ENCODE measurements around the gene HK1.
A peak's percentile ranks its signal among the peaks of the same experiment; 100 is the strongest.

The HK1 gene

GRCh38 chr10:69404786-69405185 lies 126.5 kb downstream of the HK1 start:
- Histone ChIP-seq H3K9me3 (replicated peaks in 1 of 2; ENCODE audit: control insufficient read depth in 2 of 2, insufficient read depth in 1 of 2, low read depth in 1 of 2, low read length in 2 of 2) (no peaks in the 10 kb centered on the region), H2BK15ac (ENCODE audit: low read length) (no peak overlapping the region), H2BK5ac (ENCODE audit: low read length) (no peak overlapping the region), H2BK12ac (ENCODE audit: low read length) (no peak overlapping the region), H3K4ac (ENCODE audit: low read length) (no peak overlapping the region), H2BK120ac (ENCODE audit: low read depth, low read length) (no peak overlapping the region), H3K23ac (ENCODE audit: low read depth, low read length, poor library complexity) (peak overlapping the region; percentile 6), H3K4me1 (ENCODE audit: control insufficient read depth in 2 of 2, insufficient read depth in 1 of 2, low read depth in 1 of 2, low read length in 2 of 2) (peaks cover 8 to 9% of the 10 kb centered on the region in 2 donors), H4K8ac (ENCODE audit: low read depth, low read length) (no peak overlapping the region), H3K4me2 (ENCODE audit: insufficient read depth, low read length, poor library complexity, severe bottlenecking) (no peak overlapping the region), H3K27me3 (ENCODE audit: control insufficient read depth in 3 of 3, insufficient read depth in 3 of 3, low read depth in 1 of 3, low read length in 3 of 3) (no peaks in the 10 kb centered on the region), H3K79me1 (ENCODE audit: low read depth, low read length) (no peaks in the 10 kb centered on the region), H3K27ac (replicated peaks; ENCODE audit: low read length) (no peak overlapping the region), H4K91ac (ENCODE audit: low read depth, low read length, poor library complexity) (no peak overlapping the region), H3K36me3 (replicated peaks in 1 of 2; ENCODE audit: control insufficient read depth in 2 of 2, insufficient read depth in 2 of 2, low read length in 2 of 2) (peaks cover 2 to 17% of the 10 kb centered on the region in 2 donors), H3K9ac (ENCODE audit: low read depth, low read length, poor library complexity) (no peak overlapping the region), H3K4me3 (ENCODE audit: low read length in 2 of 2) (no peak overlapping the region), H2AFZ (ENCODE audit: low read length) (no peak overlapping the region), H2AK5ac (ENCODE audit: low read depth, low read length) (no peak overlapping the region), H3K18ac (ENCODE audit: low read length) (no peak overlapping the region), H3K14ac (ENCODE audit: low read length) (no peak overlapping the region)
- WGBS, 2 donors (ENCODE audit: extremely low coverage in 2 of 2, insufficient read length in 2 of 2, insufficient replicate concordance in 1 of 2) = no CpG with 5 or more reads among the region's 10 CpGs
- DNase-seq (ENCODE audit: low spot score) = no peak

- WGBS, 2 donors (ENCODE audit: extremely low coverage in 2 of 2, insufficient read length in 2 of 2, insufficient replicate concordance in 1 of 2) = no CpG with 5 or more reads among the region's 4 CpGs
- Histone ChIP-seq H3K36me3 (replicated peaks in 1 of 2; ENCODE audit: control insufficient read depth in 2 of 2, insufficient read depth in 2 of 2, low read length in 2 of 2) (peaks cover 2 to 17% of the 10 kb centered on the region in 2 donors), H3K9me3 (replicated peaks in 1 of 2; ENCODE audit: control insufficient read depth in 2 of 2, insufficient read depth in 1 of 2, low read depth in 1 of 2, low read length in 2 of 2) (no peaks in the 10 kb centered on the region), H2AK5ac (ENCODE audit: low read depth, low read length) (no peak overlapping the region), H3K9ac (ENCODE audit: low read depth, low read length, poor library complexity) (no peak overlapping the region), H3K23ac (ENCODE audit: low read depth, low read length, poor library complexity) (no peak overlapping the region), H3K79me1 (ENCODE audit: low read depth, low read length) (no peaks in the 10 kb centered on the region), H2AFZ (ENCODE audit: low read length) (no peak overlapping the region), H3K14ac (ENCODE audit: low read length) (no peak overlapping the region), H2BK15ac (ENCODE audit: low read length) (no peak overlapping the region), H3K27ac (replicated peaks; ENCODE audit: low read length) (no peak overlapping the region), H3K18ac (ENCODE audit: low read length) (no peak overlapping the region), H2BK5ac (ENCODE audit: low read length) (no peak overlapping the region), H4K8ac (ENCODE audit: low read depth, low read length) (no peak overlapping the region), H3K4me2 (ENCODE audit: insufficient read depth, low read length, poor library complexity, severe bottlenecking) (no peak overlapping the region), H3K4me1 (ENCODE audit: control insufficient read depth in 2 of 2, insufficient read depth in 1 of 2, low read depth in 1 of 2, low read length in 2 of 2) (peaks cover 8 to 9% of the 10 kb centered on the region in 2 donors), H3K4ac (ENCODE audit: low read length) (no peak overlapping the region), H3K27me3 (ENCODE audit: control insufficient read depth in 3 of 3, insufficient read depth in 3 of 3, low read depth in 1 of 3, low read length in 3 of 3) (peaks cover 0 to 2% (median 0%) of the 10 kb centered on the region in 3 experiments), H4K91ac (ENCODE audit: low read depth, low read length, poor library complexity) (no peak overlapping the region), H2BK120ac (ENCODE audit: low read depth, low read length) (no peak overlapping the region), H2BK12ac (ENCODE audit: low read length) (no peak overlapping the region), H3K4me3 (ENCODE audit: low read length in 2 of 2) (no peak overlapping the region)
- no peak for DNase-seq (ENCODE audit: low spot score)
Observed at GRCh38 chr10:69405221-69405620, 126.9 kb downstream of the HK1 start.

- Histone ChIP-seq H3K36me3 (replicated peaks in 1 of 2; ENCODE audit: control insufficient read depth in 2 of 2, insufficient read depth in 2 of 2, low read length in 2 of 2) (peaks cover 2 to 7% of the 10 kb centered on the region in 2 donors), H2BK120ac (ENCODE audit: low read depth, low read length) (no peak overlapping the region), H3K27me3 (ENCODE audit: control insufficient read depth in 3 of 3, insufficient read depth in 3 of 3, low read depth in 1 of 3, low read length in 3 of 3) (peaks cover 0 to 11% (median 0%) of the 10 kb centered on the region in 3 experiments), H4K8ac (ENCODE audit: low read depth, low read length) (no peak overlapping the region), H2BK5ac (ENCODE audit: low read length) (peak overlapping the region; percentile 7), H2AK5ac (ENCODE audit: low read depth, low read length) (no peak overlapping the region), H3K79me1 (ENCODE audit: low read depth, low read length) (no peaks in the 10 kb centered on the region), H3K4me1 (ENCODE audit: control insufficient read depth in 2 of 2, insufficient read depth in 1 of 2, low read depth in 1 of 2, low read length in 2 of 2) (peaks cover 8 to 9% of the 10 kb centered on the region in 2 donors), H3K27ac (replicated peaks; ENCODE audit: low read length) (no peak overlapping the region), H3K18ac (ENCODE audit: low read length) (peak overlapping the region; percentile 65), H3K9ac (ENCODE audit: low read depth, low read length, poor library complexity) (peak overlapping the region; percentile 2), H2BK12ac (ENCODE audit: low read length) (no peak overlapping the region), H2BK15ac (ENCODE audit: low read length) (no peak overlapping the region), H3K23ac (ENCODE audit: low read depth, low read length, poor library complexity) (no peak overlapping the region), H4K91ac (ENCODE audit: low read depth, low read length, poor library complexity) (no peak overlapping the region), H2AFZ (ENCODE audit: low read length) (peak overlapping the region; percentile 77), H3K9me3 (replicated peaks in 1 of 2; ENCODE audit: control insufficient read depth in 2 of 2, insufficient read depth in 1 of 2, low read depth in 1 of 2, low read length in 2 of 2) (no peaks in the 10 kb centered on the region), H3K4ac (ENCODE audit: low read length) (no peak overlapping the region), H3K4me3 (ENCODE audit: low read length in 2 of 2) (no peak overlapping the region), H3K14ac (ENCODE audit: low read length) (no peak overlapping the region), H3K4me2 (ENCODE audit: insufficient read depth, low read length, poor library complexity, severe bottlenecking) (no peak overlapping the region)
- no CpG with 5 or more reads among the region's 5 CpGs for WGBS, 2 donors (ENCODE audit: extremely low coverage in 2 of 2, insufficient read length in 2 of 2, insufficient replicate concordance in 1 of 2)
- DNase-seq (ENCODE audit: low spot score) = no peak
Observed at GRCh38 chr10:69406302-69406811, 128.1 kb downstream of the HK1 start.

GRCh38 chr10:69406816-69407580 lies 128.7 kb downstream of the HK1 start:
- no peak overlapping the region for H3K4ac ChIP-seq (ENCODE audit: low read length)

More at GRCh38 chr10:69406816-69407580, 128.7 kb downstream of the HK1 start:
- no peaks in the 10 kb centered on the region for H3K79me1 ChIP-seq (ENCODE audit: low read depth, low read length)
- H2BK12ac ChIP-seq (ENCODE audit: low read length) = no peak overlapping the region
- peaks cover 0 to 2% of the 10 kb centered on the region in 2 donors for H3K36me3 ChIP-seq (replicated peaks in 1 of 2; ENCODE audit: control insufficient read depth in 2 of 2, insufficient read depth in 2 of 2, low read length in 2 of 2)
- H2BK120ac ChIP-seq (ENCODE audit: low read depth, low read length) = no peak overlapping the region
- H4K8ac ChIP-seq (ENCODE audit: low read depth, low read length) = no peak overlapping the region
- H2BK15ac ChIP-seq (ENCODE audit: low read length) = no peak overlapping the region
- H2AFZ ChIP-seq (ENCODE audit: low read length) = peak overlapping the region; percentile 77
- no peak overlapping the region for H3K4me2 ChIP-seq (ENCODE audit: insufficient read depth, low read length, poor library complexity, severe bottlenecking)
- DNase-seq (ENCODE audit: low spot score) = no peak
- H3K23ac ChIP-seq (ENCODE audit: low read depth, low read length, poor library complexity) = no peak overlapping the region
- H3K18ac ChIP-seq (ENCODE audit: low read length) = peak overlapping the region; percentile 32
- peak overlapping the region; percentile 2 for H3K9ac ChIP-seq (ENCODE audit: low read depth, low read length, poor library complexity)
- H3K9me3 ChIP-seq (replicated peaks in 1 of 2; ENCODE audit: control insufficient read depth in 2 of 2, insufficient read depth in 1 of 2, low read depth in 1 of 2, low read length in 2 of 2) = no peaks in the 10 kb centered on the region
- peak overlapping the region; percentile 20 for H2AK5ac ChIP-seq (ENCODE audit: low read depth, low read length)
- H2BK5ac ChIP-seq (ENCODE audit: low read length) = peak overlapping the region; percentile 7
- no peak overlapping the region for H3K4me3 ChIP-seq (ENCODE audit: low read length in 2 of 2)
- peaks cover 0 to 11% (median 0%) of the 10 kb centered on the region in 3 experiments for H3K27me3 ChIP-seq (ENCODE audit: control insufficient read depth in 3 of 3, insufficient read depth in 3 of 3, low read depth in 1 of 3, low read length in 3 of 3)
- H3K4me1 ChIP-seq (ENCODE audit: control insufficient read depth in 2 of 2, insufficient read depth in 1 of 2, low read depth in 1 of 2, low read length in 2 of 2) = peaks cover 8 to 9% of the 10 kb centered on the region in 2 donors
- no peak overlapping the region for H4K91ac ChIP-seq (ENCODE audit: low read depth, low read length, poor library complexity)
- H3K27ac ChIP-seq (replicated peaks; ENCODE audit: low read length) = no peak overlapping the region
- H3K14ac ChIP-seq (ENCODE audit: low read length) = no peak overlapping the region
- WGBS, 2 donors (ENCODE audit: extremely low coverage in 2 of 2, insufficient read length in 2 of 2, insufficient replicate concordance in 1 of 2) = no CpG with 5 or more reads among the region's 6 CpGs

Data from neuronal stem cell (in vitro differentiated cells).